ENCODE measurements around the gene SLC35G3. TPM values are rescaled to one million over a fixed set of nuclear protein-coding genes. Genes with fewer than 3 reads are reported as not detected.
"Not testable (repeated sequence)": the region's sequence is repeated elsewhere in the genome, so short reads cannot be mapped to it uniquely, and the experiment has no call there.

The SLC35G3 gene
- total and polyA plus RNA-seq, 2 of the 8 experiments (the other 6 are each of a cell fraction or from before 2014, with no cell fraction given), result not detected

GRCh38 chr17:35202582-35202981 lies 8.4 kb upstream of the SLC35G3 start:
- H2BK20ac ChIP-seq (ENCODE audit: low read length); H3K36me3 ChIP-seq (ENCODE audit: control insufficient read depth in 2 of 4, insufficient read depth in 4 of 4, low read length in 3 of 4); H3K27ac ChIP-seq (ENCODE audit: low read depth, low read length); H3K18ac ChIP-seq (ENCODE audit: extremely low read depth, low read length); H3K4me1 ChIP-seq (replicated peaks in 1 of 4; ENCODE audit: control insufficient read depth in 3 of 4, insufficient read depth in 4 of 4, low read length in 3 of 4); H3K9me3 ChIP-seq (ENCODE audit: insufficient read depth in 2 of 2, low read depth in 1 of 2, low read length in 1 of 2); H3K14ac ChIP-seq (ENCODE audit: insufficient read length); H4K8ac ChIP-seq (ENCODE audit: extremely low read depth, insufficient read depth, low read length); H3K56ac ChIP-seq (replicated peaks; ENCODE audit: insufficient read length, low read depth, low read length); H2BK15ac ChIP-seq (ENCODE audit: low read length); H3K4me2 ChIP-seq (ENCODE audit: insufficient read depth in 1 of 2, low read depth in 2 of 2, low read length in 2 of 2); H2AFZ ChIP-seq (ENCODE audit: low read length); H2BK120ac ChIP-seq (replicated peaks; ENCODE audit: low read depth, low read length); H3K9ac ChIP-seq (replicated peaks in 1 of 4; ENCODE audit: extremely low read depth in 1 of 4, low read depth in 3 of 4, low read length in 3 of 4); FAIRE-seq; CTCF ChIA-PET (ENCODE audit: partially characterized antibody); POLR2A ChIA-PET (ENCODE audit: partially characterized antibody); DNase-seq (ENCODE audit: low read depth in 1 of 2, low spot score in 2 of 2); H3K4me3 ChIP-seq (ENCODE audit: extremely low read depth in 1 of 4, insufficient read depth in 2 of 4, low read depth in 3 of 4, low read length in 4 of 4); H2AK5ac ChIP-seq (ENCODE audit: low read depth, low read length); H3K23ac ChIP-seq (ENCODE audit: insufficient read length); H2BK5ac ChIP-seq (ENCODE audit: low read depth, low read length); H4K91ac ChIP-seq (replicated peaks; ENCODE audit: insufficient read length, low read length); H3K79me1 ChIP-seq (ENCODE audit: low read depth, low read length); H3K79me2 ChIP-seq (ENCODE audit: control insufficient read depth in 1 of 2, insufficient read depth in 2 of 2, low read length in 2 of 2); H3K4ac ChIP-seq (replicated peaks; ENCODE audit: insufficient read length, low read depth, low read length); H4K5ac ChIP-seq (ENCODE audit: insufficient read length, low read depth, low read length); H3K27me3 ChIP-seq (replicated peaks in 1 of 4; ENCODE audit: control insufficient read depth in 3 of 4, extremely low read depth in 1 of 4, insufficient read depth in 3 of 4, low read length in 3 of 4); H4K20me1 ChIP-seq (replicated peaks in 1 of 2; ENCODE audit: control insufficient read depth in 1 of 2, insufficient read depth in 2 of 2, low read length in 2 of 2); H3K23me2 ChIP-seq (ENCODE audit: low read depth, low read length); H2BK12ac ChIP-seq (ENCODE audit: low read depth, low read length): not testable (repeated sequence)
- 100% methylated on average over 2 of the region's 2 CpGs; no CpG with 5 or more reads in 1 of the 2 experiments for WGBS, 2 experiments (ENCODE audit: extremely low coverage in 1 of 2, insufficient coverage in 1 of 2, insufficient read length in 1 of 2, insufficient replicate concordance in 2 of 2, low coverage in 1 of 2, low lambda C conversion rate in 2 of 2, missing lambda C conversion rate in 1 of 2)

- H2BK5ac ChIP-seq (ENCODE audit: low read depth, low read length); H2BK12ac ChIP-seq (ENCODE audit: low read depth, low read length); CTCF ChIA-PET (ENCODE audit: partially characterized antibody); H3K14ac ChIP-seq (ENCODE audit: insufficient read length); H2BK120ac ChIP-seq (replicated peaks; ENCODE audit: low read depth, low read length); H4K20me1 ChIP-seq (replicated peaks in 1 of 2; ENCODE audit: control insufficient read depth in 1 of 2, insufficient read depth in 2 of 2, low read length in 2 of 2); H3K27ac ChIP-seq (ENCODE audit: low read depth, low read length); FAIRE-seq; H3K4ac ChIP-seq (replicated peaks; ENCODE audit: insufficient read length, low read depth, low read length); H4K91ac ChIP-seq (replicated peaks; ENCODE audit: insufficient read length, low read length); H3K56ac ChIP-seq (replicated peaks; ENCODE audit: insufficient read length, low read depth, low read length); DNase-seq (ENCODE audit: low read depth in 1 of 2, low spot score in 2 of 2); H4K5ac ChIP-seq (ENCODE audit: insufficient read length, low read depth, low read length); H3K23me2 ChIP-seq (ENCODE audit: low read depth, low read length); H2BK20ac ChIP-seq (ENCODE audit: low read length); H3K27me3 ChIP-seq (replicated peaks in 1 of 4; ENCODE audit: control insufficient read depth in 3 of 4, extremely low read depth in 1 of 4, insufficient read depth in 3 of 4, low read length in 3 of 4); H3K18ac ChIP-seq (ENCODE audit: extremely low read depth, low read length); H3K4me3 ChIP-seq (ENCODE audit: extremely low read depth in 1 of 4, insufficient read depth in 2 of 4, low read depth in 3 of 4, low read length in 4 of 4); H3K9ac ChIP-seq (replicated peaks in 1 of 4; ENCODE audit: extremely low read depth in 1 of 4, low read depth in 3 of 4, low read length in 3 of 4); H3K79me1 ChIP-seq (ENCODE audit: low read depth, low read length); H3K23ac ChIP-seq (ENCODE audit: insufficient read length); H2AK5ac ChIP-seq (ENCODE audit: low read depth, low read length); POLR2A ChIA-PET (ENCODE audit: partially characterized antibody); H4K8ac ChIP-seq (ENCODE audit: extremely low read depth, insufficient read depth, low read length); H3K4me2 ChIP-seq (ENCODE audit: insufficient read depth in 1 of 2, low read depth in 2 of 2, low read length in 2 of 2); H3K4me1 ChIP-seq (replicated peaks in 1 of 4; ENCODE audit: control insufficient read depth in 3 of 4, insufficient read depth in 4 of 4, low read length in 3 of 4); H3K36me3 ChIP-seq (ENCODE audit: control insufficient read depth in 2 of 4, insufficient read depth in 4 of 4, low read length in 3 of 4); H3K79me2 ChIP-seq (ENCODE audit: control insufficient read depth in 1 of 2, insufficient read depth in 2 of 2, low read length in 2 of 2); H2AFZ ChIP-seq (ENCODE audit: low read length); H2BK15ac ChIP-seq (ENCODE audit: low read length): not testable (repeated sequence)
- H3K9me3 ChIP-seq (ENCODE audit: insufficient read depth in 2 of 2, low read depth in 1 of 2, low read length in 1 of 2), result peaks cover 2 to 16% of the 10 kb centered on the region in 2 experiments; a peak in 1 of 4 replicates
- 100% methylated on average over 3 of the region's 31 CpGs; no CpG with 5 or more reads in 1 of the 2 experiments for WGBS, 2 experiments (ENCODE audit: extremely low coverage in 1 of 2, insufficient coverage in 1 of 2, insufficient read length in 1 of 2, insufficient replicate concordance in 2 of 2, low coverage in 1 of 2, low lambda C conversion rate in 2 of 2, missing lambda C conversion rate in 1 of 2)
These were observed 869 bp upstream of the SLC35G3 start for GRCh38 chr17:35195062-35195461.
